ENCODE measurements around the gene CACNA1I.

Gene CACNA1I

DNA sequence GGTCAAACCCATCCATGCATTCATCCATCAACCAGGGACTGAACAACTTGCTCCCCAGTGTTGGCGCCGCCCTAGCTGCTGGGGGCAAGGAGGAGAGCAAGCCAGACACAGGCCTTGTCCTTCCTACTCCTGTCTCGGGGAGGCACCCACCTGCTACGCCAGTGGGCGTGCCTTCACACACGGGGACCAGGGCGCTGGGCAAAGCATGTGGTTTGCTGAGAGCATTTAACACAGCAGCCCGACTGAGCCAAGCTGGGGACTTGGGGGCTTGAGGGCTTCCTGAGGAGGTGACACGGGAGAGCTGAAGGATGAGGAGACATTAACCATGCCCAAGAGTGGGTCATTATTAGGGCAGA lies 30.6 kb downstream of the CACNA1I start:
- no peak for DNase-seq (ENCODE audit: low spot score)
- TF ChIP-seq, protein P1, sequence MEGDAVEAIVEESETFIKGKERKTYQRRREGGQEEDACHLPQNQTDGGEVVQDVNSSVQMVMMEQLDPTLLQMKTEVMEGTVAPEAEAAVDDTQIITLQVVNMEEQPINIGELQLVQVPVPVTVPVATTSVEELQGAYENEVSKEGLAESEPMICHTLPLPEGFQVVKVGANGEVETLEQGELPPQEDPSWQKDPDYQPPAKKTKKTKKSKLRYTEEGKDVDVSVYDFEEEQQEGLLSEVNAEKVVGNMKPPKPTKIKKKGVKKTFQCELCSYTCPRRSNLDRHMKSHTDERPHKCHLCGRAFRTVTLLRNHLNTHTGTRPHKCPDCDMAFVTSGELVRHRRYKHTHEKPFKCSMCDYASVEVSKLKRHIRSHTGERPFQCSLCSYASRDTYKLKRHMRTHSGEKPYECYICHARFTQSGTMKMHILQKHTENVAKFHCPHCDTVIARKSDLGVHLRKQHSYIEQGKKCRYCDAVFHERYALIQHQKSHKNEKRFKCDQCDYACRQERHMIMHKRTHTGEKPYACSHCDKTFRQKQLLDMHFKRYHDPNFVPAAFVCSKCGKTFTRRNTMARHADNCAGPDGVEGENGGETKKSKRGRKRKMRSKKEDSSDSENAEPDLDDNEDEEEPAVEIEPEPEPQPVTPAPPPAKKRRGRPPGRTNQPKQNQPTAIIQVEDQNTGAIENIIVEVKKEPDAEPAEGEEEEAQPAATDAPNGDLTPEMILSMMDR (IDR thresholded peaks at IDR 0.05; ENCODE audit: borderline replicate concordance, control extremely low read depth, extremely low read depth, insufficient read depth, missing control alignments), result no peak
- in situ Hi-C loops (cut with MboI; ENCODE audit: low sequenced_read_pairs, unreplicated experiment), result loop anchor here (10.0 kb wide), 1 partner anchor 66 kb away; the partner anchor contains the start of gene RPS19BP1

DNA sequence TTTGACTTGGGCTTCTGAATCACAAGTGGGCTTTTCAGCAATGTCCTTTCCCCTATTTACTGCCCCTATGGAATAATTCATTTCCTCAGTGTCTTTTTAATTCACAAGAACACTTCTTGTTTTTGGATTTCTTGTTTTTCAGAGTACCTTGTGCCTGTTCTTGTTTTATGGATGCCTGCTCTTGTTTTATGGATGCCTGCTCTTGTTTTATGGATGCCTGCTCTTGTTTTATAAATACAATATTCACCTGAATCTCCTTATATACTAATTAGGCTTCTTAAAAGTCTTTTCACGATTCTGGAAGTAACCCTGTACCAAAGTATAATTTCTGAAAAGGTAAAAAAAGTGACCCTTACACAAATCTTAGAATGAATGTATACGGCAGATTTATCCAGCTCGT lies 32.8 kb downstream of the CACNA1I start:
- no peak for DNase-seq (ENCODE audit: low spot score)
- TF ChIP-seq, protein P1 (IDR thresholded peaks at IDR 0.05; ENCODE audit: borderline replicate concordance, control extremely low read depth, extremely low read depth, insufficient read depth, missing control alignments), result no peak
- in situ Hi-C loops (cut with MboI; ENCODE audit: low sequenced_read_pairs, unreplicated experiment), result loop anchor here (10.0 kb wide), 1 partner anchor 69 kb away; the partner anchor contains the start of gene RPS19BP1

DNA sequence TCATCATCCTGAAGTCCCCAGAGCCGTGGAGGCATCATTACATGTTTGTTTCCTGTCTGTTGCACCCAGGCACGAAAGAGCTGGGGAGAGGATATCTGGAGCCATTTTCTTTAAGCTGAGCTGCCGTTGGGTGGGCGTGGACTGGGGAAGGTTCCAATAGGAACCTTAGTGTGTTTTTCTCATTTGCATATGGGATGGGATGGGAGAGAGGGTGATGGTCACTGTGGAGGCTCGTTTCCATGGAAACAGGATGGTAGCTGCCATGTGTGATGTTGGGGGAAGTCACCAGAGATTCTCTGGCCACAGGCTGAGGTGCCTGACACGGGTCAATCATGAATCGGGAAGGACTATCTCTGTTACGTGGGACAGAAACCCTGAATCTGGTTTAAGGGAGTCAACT lies 39.7 kb downstream of the CACNA1I start:
- DNase-seq (ENCODE audit: low spot score), result no peak
- in situ Hi-C loops (cut with MboI; ENCODE audit: low sequenced_read_pairs, unreplicated experiment), result no loop called here
- TF ChIP-seq, protein P1 (IDR thresholded peaks at IDR 0.05; ENCODE audit: borderline replicate concordance, control extremely low read depth, extremely low read depth, insufficient read depth, missing control alignments), result no peak

DNA sequence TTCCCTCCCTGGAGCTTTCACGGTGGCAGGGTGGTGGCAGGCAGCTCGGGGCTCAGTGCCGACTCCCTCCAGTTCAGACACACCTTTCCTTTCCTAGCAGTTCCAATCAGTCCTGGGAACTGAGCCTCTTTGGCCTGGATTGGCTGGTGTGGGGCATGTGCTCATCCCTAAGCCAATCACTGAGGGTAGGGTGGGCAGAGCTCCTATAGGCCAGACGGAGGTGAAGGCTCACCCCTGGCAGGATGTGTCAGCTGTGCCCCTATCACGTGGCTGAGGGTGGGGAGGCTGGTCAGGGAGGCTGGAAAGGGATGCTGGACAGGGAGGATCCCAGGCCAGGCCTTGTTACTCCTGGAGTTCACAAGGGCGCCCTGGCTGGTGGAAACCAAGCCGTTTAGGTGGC lies 40.2 kb downstream of the CACNA1I start:
- in situ Hi-C loops (cut with MboI; ENCODE audit: low sequenced_read_pairs, unreplicated experiment), result no loop called here
- TF ChIP-seq, protein P1 (IDR thresholded peaks at IDR 0.05; ENCODE audit: borderline replicate concordance, control extremely low read depth, extremely low read depth, insufficient read depth, missing control alignments), result no peak
- DNase-seq (ENCODE audit: low spot score), result no peak

DNA sequence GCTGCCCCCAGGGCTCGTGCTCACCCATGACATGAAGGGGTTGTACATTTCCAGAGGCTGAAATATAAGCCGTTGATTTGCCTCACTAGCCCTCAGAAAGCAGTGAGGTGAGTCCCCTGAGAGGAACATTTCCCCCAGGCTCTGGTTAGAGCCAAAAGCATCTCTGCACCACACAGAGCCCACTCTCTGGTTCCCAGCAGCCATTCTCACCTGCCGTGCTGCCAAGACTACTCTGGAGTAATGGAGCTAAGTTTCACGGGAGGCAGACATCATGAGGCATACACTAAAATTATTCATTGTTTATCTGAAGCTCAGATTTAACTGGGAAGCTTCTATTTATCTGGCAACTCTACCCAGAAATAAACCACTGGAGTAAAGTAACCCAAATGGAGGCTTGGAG lies 40.8 kb downstream of the CACNA1I start:
- TF ChIP-seq, protein P1 (IDR thresholded peaks at IDR 0.05; ENCODE audit: borderline replicate concordance, control extremely low read depth, extremely low read depth, insufficient read depth, missing control alignments), result no peak
- in situ Hi-C loops (cut with MboI; ENCODE audit: low sequenced_read_pairs, unreplicated experiment), result no loop called here

DNA sequence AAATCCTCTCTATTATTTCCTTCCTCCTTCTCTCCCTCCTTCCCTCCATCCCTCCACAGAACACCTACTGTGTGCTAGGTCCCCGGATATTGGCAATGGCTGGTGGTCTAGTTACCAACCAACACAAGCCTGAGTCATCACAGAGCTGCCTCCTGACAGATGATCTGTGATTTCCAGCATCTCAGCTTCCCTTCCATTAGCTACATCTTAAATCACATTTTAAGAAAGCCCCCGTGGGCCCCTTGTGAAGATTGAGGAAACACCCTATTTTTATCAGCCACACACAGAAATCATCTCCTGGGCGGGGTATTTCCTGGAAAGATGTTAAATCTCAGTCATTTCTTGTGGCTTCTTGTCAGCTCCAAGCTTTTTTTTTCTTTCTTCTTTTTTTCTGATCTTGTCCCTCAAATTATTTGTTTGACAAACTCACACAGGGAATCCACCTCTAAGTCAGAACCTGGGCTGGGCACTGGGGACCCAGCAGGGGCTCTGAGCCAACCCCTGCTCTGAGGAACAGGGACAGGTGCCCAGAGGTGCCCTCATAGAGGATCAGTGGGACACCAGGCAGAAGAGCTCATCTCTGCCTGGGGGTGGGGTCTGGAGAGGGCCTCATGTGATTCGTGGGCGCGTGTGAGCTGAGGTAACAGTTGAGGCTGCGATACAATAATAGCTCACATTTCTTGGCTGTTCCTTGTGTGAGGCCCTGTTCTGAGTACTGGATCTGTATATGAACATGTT lies 42.4 kb downstream of the CACNA1I start:
- no peak for DNase-seq (ENCODE audit: low spot score)
- TF ChIP-seq, protein P1 (IDR thresholded peaks at IDR 0.05; ENCODE audit: borderline replicate concordance, control extremely low read depth, extremely low read depth, insufficient read depth, missing control alignments), result no peak
- in situ Hi-C loops (cut with MboI; ENCODE audit: low sequenced_read_pairs, unreplicated experiment), result no loop called here

More for the DNA sequence above, 40.8 kb downstream of the CACNA1I start:
- no peak for DNase-seq (ENCODE audit: low spot score)
